ENCODE measurements around the gene CNIH2. TPM values are rescaled to one million over a fixed set of nuclear protein-coding genes. Genes with fewer than 3 reads are reported as not detected.
"Not testable (repeated sequence)": the region's sequence is repeated elsewhere in the genome, so short reads cannot be mapped to it uniquely, and the experiment has no call there.

The CNIH2 gene
- polyA plus RNA-seq, 1 donor from 2014 or later: 47.9 TPM

DNA sequence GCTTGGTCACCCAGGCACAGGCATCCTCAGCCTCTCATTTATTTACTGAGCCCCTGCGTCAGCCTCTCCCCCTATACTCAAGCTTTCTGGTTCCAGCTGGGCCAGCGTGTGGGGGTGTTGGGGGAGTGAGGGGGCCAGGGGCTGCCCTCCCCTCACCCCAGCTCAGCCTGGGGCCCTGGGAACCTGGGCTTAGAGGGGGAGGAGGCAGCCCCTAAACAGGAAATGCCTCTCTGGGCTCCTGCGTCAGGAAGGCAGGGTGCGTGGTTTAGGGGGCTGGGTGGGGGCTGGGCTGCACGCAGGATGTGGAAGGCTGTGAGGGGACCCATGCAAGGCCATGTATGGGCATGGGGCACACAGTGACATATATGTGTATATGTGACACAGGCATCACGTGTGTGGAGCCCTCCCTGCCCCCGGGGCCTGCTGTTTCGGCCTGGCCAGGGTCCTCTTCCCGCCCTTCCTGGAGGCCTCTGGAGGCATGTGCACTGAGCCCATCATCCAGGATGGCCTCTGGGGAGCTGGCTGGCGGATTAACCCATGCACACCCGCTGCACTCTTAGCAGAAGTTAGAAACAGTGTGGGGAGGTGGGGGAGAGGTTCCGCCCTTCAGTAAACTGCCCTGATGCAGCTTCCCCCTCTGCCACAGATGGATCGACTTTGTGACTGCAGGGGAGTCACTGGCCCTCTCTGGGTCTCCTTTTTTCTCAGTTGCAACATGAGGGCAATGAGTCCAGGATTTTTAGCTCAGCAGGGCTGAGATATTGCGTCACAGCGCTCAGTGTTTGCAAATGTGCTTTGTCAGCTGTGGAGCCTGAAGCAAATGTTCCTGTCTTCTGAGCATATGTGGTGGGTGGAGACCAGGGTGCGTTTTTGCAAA lies 40.0 kb downstream of the CNIH2 start:
- Histone ChIP-seq H3F3A (ENCODE audit: insufficient read depth, low read length, poor library complexity, severe bottlenecking) (no peaks in the 10 kb centered on the region), H3K27ac (ENCODE audit: low read length) (no peak overlapping the region), H3K27me3 (ENCODE audit: insufficient read depth, low read depth, low read length) (no peaks in the 10 kb centered on the region), H4K20me1 (ENCODE audit: insufficient read depth) (no peaks in the 10 kb centered on the region), H3K9ac (ENCODE audit: low read length) (peak overlapping the region; percentile 1), H3K4me3 (ENCODE audit: low read length) (no peak overlapping the region), H3K9me2 (ENCODE audit: insufficient read depth, low read length) (no peaks in the 10 kb centered on the region), H3K79me2 (replicated peaks; ENCODE audit: insufficient read depth, low read length) (no peaks in the 10 kb centered on the region), H3K36me3 (ENCODE audit: insufficient read depth, low read length) (no peaks in the 10 kb centered on the region), H3K9me3 (ENCODE audit: low read length) (no peaks in the 10 kb centered on the region), H3K4me2 (ENCODE audit: low read length) (no peak overlapping the region), H2AFZ (ENCODE audit: low read depth, low read length) (no peak overlapping the region)
- TF ChIP-seq EZH2 (IDR thresholded peaks at IDR 0.05; ENCODE audit: borderline replicate concordance, insufficient read depth, low read length, poor library complexity, severe bottlenecking) (no peak), TAF1 (IDR thresholded peaks at IDR 0.05; ENCODE audit: low read depth) (no peak), REST (IDR thresholded peaks at IDR 0.05; ENCODE audit: borderline replicate concordance) (no peak), RAD21 (conservative IDR thresholded peaks at IDR 0.05) (no peak), POLR2AphosphoS5 (IDR thresholded peaks at IDR 0.05) (no peak), MXI1 (conservative IDR thresholded peaks at IDR 0.05; ENCODE audit: poor library complexity, severe bottlenecking) (no peak), EP300 (conservative IDR thresholded peaks at IDR 0.05; ENCODE audit: poor library complexity, severe bottlenecking) (no peak), SMC3 (conservative IDR thresholded peaks at IDR 0.05; ENCODE audit: poor library complexity) (no peak)
- TF ChIP-seq, protein P1, sequence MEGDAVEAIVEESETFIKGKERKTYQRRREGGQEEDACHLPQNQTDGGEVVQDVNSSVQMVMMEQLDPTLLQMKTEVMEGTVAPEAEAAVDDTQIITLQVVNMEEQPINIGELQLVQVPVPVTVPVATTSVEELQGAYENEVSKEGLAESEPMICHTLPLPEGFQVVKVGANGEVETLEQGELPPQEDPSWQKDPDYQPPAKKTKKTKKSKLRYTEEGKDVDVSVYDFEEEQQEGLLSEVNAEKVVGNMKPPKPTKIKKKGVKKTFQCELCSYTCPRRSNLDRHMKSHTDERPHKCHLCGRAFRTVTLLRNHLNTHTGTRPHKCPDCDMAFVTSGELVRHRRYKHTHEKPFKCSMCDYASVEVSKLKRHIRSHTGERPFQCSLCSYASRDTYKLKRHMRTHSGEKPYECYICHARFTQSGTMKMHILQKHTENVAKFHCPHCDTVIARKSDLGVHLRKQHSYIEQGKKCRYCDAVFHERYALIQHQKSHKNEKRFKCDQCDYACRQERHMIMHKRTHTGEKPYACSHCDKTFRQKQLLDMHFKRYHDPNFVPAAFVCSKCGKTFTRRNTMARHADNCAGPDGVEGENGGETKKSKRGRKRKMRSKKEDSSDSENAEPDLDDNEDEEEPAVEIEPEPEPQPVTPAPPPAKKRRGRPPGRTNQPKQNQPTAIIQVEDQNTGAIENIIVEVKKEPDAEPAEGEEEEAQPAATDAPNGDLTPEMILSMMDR (IDR thresholded peaks at IDR 0.05; ENCODE audit: poor library complexity, severe bottlenecking): no peak

GRCh38 chr11:66318600-66318970 lies 40.6 kb downstream of the CNIH2 start:
- Histone ChIP-seq H3K4me3 (ENCODE audit: low read length) (no peak overlapping the region), H4K20me1 (ENCODE audit: insufficient read depth) (no peaks in the 10 kb centered on the region), H3K4me2 (ENCODE audit: low read length) (no peak overlapping the region), H3K9ac (ENCODE audit: low read length) (no peak overlapping the region), H3K27me3 (ENCODE audit: insufficient read depth, low read depth, low read length) (no peaks in the 10 kb centered on the region), H3K9me2 (ENCODE audit: insufficient read depth, low read length) (no peaks in the 10 kb centered on the region), H3K9me3 (ENCODE audit: low read length) (no peaks in the 10 kb centered on the region), H3K36me3 (ENCODE audit: insufficient read depth, low read length) (no peaks in the 10 kb centered on the region), H3F3A (ENCODE audit: insufficient read depth, low read length, poor library complexity, severe bottlenecking) (no peaks in the 10 kb centered on the region), H3K27ac (ENCODE audit: low read length) (no peak overlapping the region), H2AFZ (ENCODE audit: low read depth, low read length) (no peak overlapping the region), H3K79me2 (replicated peaks; ENCODE audit: insufficient read depth, low read length) (no peaks in the 10 kb centered on the region)
- TF ChIP-seq POLR2AphosphoS5 (IDR thresholded peaks at IDR 0.05) (no peak), RAD21 (conservative IDR thresholded peaks at IDR 0.05) (no peak), EZH2 (IDR thresholded peaks at IDR 0.05; ENCODE audit: borderline replicate concordance, insufficient read depth, low read length, poor library complexity, severe bottlenecking) (no peak), SMC3 (conservative IDR thresholded peaks at IDR 0.05; ENCODE audit: poor library complexity) (no peak), REST (IDR thresholded peaks at IDR 0.05; ENCODE audit: borderline replicate concordance) (no peak), TAF1 (IDR thresholded peaks at IDR 0.05; ENCODE audit: low read depth) (no peak), EP300 (conservative IDR thresholded peaks at IDR 0.05; ENCODE audit: poor library complexity, severe bottlenecking) (no peak), MXI1 (conservative IDR thresholded peaks at IDR 0.05; ENCODE audit: poor library complexity, severe bottlenecking) (no peak)
- TF ChIP-seq, protein P1 (IDR thresholded peaks at IDR 0.05; ENCODE audit: poor library complexity, severe bottlenecking): no peak

- H3K4me2 ChIP-seq (ENCODE audit: low read length); H3F3A ChIP-seq (ENCODE audit: insufficient read depth, low read length, poor library complexity, severe bottlenecking); H4K20me1 ChIP-seq (ENCODE audit: insufficient read depth); H3K27ac ChIP-seq (ENCODE audit: low read length); H3K36me3 ChIP-seq (ENCODE audit: insufficient read depth, low read length); H3K79me2 ChIP-seq (replicated peaks; ENCODE audit: insufficient read depth, low read length); H2AFZ ChIP-seq (ENCODE audit: low read depth, low read length); H3K27me3 ChIP-seq (ENCODE audit: insufficient read depth, low read depth, low read length); H3K4me3 ChIP-seq (ENCODE audit: low read length); H3K9me3 ChIP-seq (ENCODE audit: low read length); H3K9me2 ChIP-seq (ENCODE audit: insufficient read depth, low read length); H3K9ac ChIP-seq (ENCODE audit: low read length): not testable (repeated sequence)
Measured at GRCh38 chr11:66320289-66320688, 42.3 kb downstream of the CNIH2 start.

Measured in neural cell (in vitro differentiated cells).